ENCODE results near the gene PISD.

DNA sequence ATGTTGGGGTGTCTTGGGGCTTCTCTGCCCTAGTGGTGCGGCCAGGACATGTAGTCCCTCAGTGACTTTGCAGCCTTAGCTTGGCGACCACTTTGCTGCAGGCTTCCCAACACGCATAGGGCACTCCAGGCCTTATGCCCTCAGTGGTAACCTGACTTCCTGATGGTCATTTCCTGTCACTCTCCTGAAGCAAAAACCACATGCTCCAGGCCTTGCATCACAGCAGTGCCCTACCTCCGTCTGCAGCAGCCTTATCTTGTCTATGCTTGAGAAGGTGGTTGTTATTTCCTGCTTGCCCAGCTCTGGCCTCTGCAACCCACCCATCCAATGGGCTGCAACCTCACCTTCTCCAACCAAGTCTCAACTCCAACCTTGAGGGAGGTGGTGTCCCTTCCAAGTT lies 33.4 kb upstream of the PISD start:
- TF ChIP-seq RFX5 (IDR thresholded peaks at IDR 0.05; ENCODE audit: borderline replicate concordance, low read depth, low read length): no peak
- TF ChIP-seq, protein P1, sequence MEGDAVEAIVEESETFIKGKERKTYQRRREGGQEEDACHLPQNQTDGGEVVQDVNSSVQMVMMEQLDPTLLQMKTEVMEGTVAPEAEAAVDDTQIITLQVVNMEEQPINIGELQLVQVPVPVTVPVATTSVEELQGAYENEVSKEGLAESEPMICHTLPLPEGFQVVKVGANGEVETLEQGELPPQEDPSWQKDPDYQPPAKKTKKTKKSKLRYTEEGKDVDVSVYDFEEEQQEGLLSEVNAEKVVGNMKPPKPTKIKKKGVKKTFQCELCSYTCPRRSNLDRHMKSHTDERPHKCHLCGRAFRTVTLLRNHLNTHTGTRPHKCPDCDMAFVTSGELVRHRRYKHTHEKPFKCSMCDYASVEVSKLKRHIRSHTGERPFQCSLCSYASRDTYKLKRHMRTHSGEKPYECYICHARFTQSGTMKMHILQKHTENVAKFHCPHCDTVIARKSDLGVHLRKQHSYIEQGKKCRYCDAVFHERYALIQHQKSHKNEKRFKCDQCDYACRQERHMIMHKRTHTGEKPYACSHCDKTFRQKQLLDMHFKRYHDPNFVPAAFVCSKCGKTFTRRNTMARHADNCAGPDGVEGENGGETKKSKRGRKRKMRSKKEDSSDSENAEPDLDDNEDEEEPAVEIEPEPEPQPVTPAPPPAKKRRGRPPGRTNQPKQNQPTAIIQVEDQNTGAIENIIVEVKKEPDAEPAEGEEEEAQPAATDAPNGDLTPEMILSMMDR (IDR thresholded peaks at IDR 0.05; ENCODE audit: control extremely low read depth in 1 of 3, insufficient read depth in 1 of 3, low read depth in 1 of 3, low read length in 3 of 3): no peak
- TF ChIP-seq PHF8 (conservative IDR thresholded peaks at IDR 0.05; ENCODE audit: low read depth, low read length): no peak
- no peak for TF ChIP-seq SP2 (IDR thresholded peaks at IDR 0.05; ENCODE audit: low read length)
- TF ChIP-seq, protein P2, sequence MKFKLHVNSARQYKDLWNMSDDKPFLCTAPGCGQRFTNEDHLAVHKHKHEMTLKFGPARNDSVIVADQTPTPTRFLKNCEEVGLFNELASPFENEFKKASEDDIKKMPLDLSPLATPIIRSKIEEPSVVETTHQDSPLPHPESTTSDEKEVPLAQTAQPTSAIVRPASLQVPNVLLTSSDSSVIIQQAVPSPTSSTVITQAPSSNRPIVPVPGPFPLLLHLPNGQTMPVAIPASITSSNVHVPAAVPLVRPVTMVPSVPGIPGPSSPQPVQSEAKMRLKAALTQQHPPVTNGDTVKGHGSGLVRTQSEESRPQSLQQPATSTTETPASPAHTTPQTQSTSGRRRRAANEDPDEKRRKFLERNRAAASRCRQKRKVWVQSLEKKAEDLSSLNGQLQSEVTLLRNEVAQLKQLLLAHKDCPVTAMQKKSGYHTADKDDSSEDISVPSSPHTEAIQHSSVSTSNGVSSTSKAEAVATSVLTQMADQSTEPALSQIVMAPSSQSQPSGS (IDR thresholded peaks at IDR 0.05; ENCODE audit: low read length): no peak
- TF ChIP-seq YY1 (IDR thresholded peaks at IDR 0.05; ENCODE audit: low read depth, low read length): no peak
- TF ChIP-seq, protein P3, sequence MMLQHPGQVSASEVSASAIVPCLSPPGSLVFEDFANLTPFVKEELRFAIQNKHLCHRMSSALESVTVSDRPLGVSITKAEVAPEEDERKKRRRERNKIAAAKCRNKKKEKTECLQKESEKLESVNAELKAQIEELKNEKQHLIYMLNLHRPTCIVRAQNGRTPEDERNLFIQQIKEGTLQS (IDR thresholded peaks at IDR 0.05; ENCODE audit: insufficient read depth, low read depth, low read length): no peak
- TF ChIP-seq POLR2A (IDR thresholded peaks at IDR 0.05; ENCODE audit: control extremely low read depth in 1 of 2, low read depth in 2 of 2, low read length in 2 of 2): no peak
- no peak for TF ChIP-seq EZH2 (IDR thresholded peaks at IDR 0.05; ENCODE audit: low read depth, low read length, severe bottlenecking)

Data from H1 (cell line).